ENCODE measurements around the gene TET1.

The TET1 gene

DNA sequence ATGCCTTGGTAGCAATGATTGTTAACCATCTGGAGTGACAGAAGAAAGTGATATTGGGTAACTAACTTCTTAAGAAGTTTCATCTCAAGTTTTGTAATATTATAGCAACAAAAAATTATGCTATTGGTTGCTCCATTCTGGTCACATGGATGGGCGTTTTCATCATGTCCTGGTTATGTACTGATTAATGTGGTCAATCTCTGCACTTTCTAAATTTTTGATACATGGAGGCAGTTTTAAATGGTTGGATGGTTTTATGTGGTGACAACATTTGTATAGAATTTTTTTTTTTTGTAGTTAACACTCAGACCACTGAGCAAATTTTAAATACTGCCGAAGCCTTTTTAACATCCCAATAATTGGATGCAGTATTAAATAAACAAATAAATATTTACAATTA lies 105.7 kb downstream of the TET1 start:
- Histone ChIP-seq H3K4me3 (IDR thresholded peaks at IDR 0.05; ENCODE audit: insufficient read depth, low read depth, low read length) (no peak overlapping the region), H3K4me2 (no peak overlapping the region), H2AFZ (ENCODE audit: low read depth) (no peak overlapping the region), H3K9ac (no peak overlapping the region), H3K79me2 (ENCODE audit: insufficient read depth, low read depth) (no peaks in the 10 kb centered on the region), H3K4me1 (ENCODE audit: low read depth, poor library complexity, severe bottlenecking) (no peaks in the 10 kb centered on the region), H3K27me3 (ENCODE audit: insufficient read depth, low read depth) (no peaks in the 10 kb centered on the region), H3K27ac (no peak overlapping the region), H3K36me3 (ENCODE audit: insufficient read depth) (no peaks in the 10 kb centered on the region), H4K20me1 (ENCODE audit: insufficient read depth) (no peaks in the 10 kb centered on the region)
- TF ChIP-seq, protein P1, sequence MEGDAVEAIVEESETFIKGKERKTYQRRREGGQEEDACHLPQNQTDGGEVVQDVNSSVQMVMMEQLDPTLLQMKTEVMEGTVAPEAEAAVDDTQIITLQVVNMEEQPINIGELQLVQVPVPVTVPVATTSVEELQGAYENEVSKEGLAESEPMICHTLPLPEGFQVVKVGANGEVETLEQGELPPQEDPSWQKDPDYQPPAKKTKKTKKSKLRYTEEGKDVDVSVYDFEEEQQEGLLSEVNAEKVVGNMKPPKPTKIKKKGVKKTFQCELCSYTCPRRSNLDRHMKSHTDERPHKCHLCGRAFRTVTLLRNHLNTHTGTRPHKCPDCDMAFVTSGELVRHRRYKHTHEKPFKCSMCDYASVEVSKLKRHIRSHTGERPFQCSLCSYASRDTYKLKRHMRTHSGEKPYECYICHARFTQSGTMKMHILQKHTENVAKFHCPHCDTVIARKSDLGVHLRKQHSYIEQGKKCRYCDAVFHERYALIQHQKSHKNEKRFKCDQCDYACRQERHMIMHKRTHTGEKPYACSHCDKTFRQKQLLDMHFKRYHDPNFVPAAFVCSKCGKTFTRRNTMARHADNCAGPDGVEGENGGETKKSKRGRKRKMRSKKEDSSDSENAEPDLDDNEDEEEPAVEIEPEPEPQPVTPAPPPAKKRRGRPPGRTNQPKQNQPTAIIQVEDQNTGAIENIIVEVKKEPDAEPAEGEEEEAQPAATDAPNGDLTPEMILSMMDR (conservative IDR thresholded peaks at IDR 0.05; ENCODE audit: low read depth, low read length), result no peak

DNA sequence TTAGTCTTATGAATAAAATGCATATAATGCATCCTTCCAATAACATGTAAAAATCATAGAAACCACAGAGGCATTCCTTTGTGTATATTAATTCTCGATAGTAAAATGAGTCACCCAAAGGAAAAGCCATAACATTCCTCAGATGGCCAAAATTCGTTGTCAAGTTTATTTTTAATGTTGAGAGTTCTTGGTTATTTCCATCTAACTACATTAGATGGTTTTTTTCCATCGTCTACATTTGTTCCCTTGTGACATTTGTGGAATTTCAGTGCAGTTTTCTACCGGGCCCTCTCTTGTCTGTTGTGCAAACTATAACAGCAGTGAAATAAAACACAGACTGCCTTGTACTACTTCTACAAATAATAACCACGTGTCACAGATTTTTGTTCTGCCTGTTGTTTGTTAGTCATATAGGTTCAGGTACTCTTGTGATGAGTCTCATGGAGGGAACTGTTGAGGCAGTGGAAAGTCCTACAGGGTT lies 106.2 kb downstream of the TET1 start:
- no peaks in the 10 kb centered on the region for H3K36me3 ChIP-seq (ENCODE audit: insufficient read depth)
- no peak overlapping the region for H3K27ac ChIP-seq
- no peak overlapping the region for H3K4me3 ChIP-seq (IDR thresholded peaks at IDR 0.05; ENCODE audit: insufficient read depth, low read depth, low read length)
- no peaks in the 10 kb centered on the region for H4K20me1 ChIP-seq (ENCODE audit: insufficient read depth)
- TF ChIP-seq, protein P1 (conservative IDR thresholded peaks at IDR 0.05; ENCODE audit: low read depth, low read length), result no peak
- no peaks in the 10 kb centered on the region for H3K79me2 ChIP-seq (ENCODE audit: insufficient read depth, low read depth)
- no peaks in the 10 kb centered on the region for H3K27me3 ChIP-seq (ENCODE audit: insufficient read depth, low read depth)
- no peak overlapping the region for H3K4me2 ChIP-seq
- H3K9ac ChIP-seq, result no peak overlapping the region
- H3K4me1 ChIP-seq (ENCODE audit: low read depth, poor library complexity, severe bottlenecking), result no peaks in the 10 kb centered on the region
- H2AFZ ChIP-seq (ENCODE audit: low read depth), result no peak overlapping the region

DNA sequence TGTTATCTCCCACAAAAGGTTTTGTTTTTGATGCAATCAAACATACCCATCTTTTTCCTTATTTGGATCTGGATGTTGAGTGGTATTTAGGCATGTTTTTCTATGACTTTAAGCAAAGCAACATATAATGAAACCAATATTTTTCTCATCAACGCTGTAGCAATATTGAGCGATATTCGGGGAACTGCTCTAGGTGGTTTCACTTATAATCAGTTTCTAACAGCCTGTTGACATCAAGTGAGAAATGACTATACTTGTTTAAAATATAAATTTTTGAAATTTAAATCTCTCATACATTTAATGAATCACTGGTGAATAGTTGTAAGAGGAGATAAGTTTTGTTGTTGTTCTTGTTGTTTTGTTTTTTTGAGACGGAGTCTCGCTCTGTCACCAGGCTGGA lies 108.1 kb downstream of the TET1 start:
- Histone ChIP-seq H3K27ac (no peak overlapping the region), H4K20me1 (ENCODE audit: insufficient read depth) (no peaks in the 10 kb centered on the region), H3K36me3 (ENCODE audit: insufficient read depth) (no peaks in the 10 kb centered on the region), H3K4me3 (IDR thresholded peaks at IDR 0.05; ENCODE audit: insufficient read depth, low read depth, low read length) (no peak overlapping the region), H3K27me3 (ENCODE audit: insufficient read depth, low read depth) (no peaks in the 10 kb centered on the region), H3K9ac (no peak overlapping the region), H2AFZ (ENCODE audit: low read depth) (no peak overlapping the region), H3K4me2 (no peak overlapping the region), H3K79me2 (ENCODE audit: insufficient read depth, low read depth) (no peaks in the 10 kb centered on the region), H3K4me1 (ENCODE audit: low read depth, poor library complexity, severe bottlenecking) (no peaks in the 10 kb centered on the region)
- TF ChIP-seq, protein P1 (conservative IDR thresholded peaks at IDR 0.05; ENCODE audit: low read depth, low read length), result no peak

DNA sequence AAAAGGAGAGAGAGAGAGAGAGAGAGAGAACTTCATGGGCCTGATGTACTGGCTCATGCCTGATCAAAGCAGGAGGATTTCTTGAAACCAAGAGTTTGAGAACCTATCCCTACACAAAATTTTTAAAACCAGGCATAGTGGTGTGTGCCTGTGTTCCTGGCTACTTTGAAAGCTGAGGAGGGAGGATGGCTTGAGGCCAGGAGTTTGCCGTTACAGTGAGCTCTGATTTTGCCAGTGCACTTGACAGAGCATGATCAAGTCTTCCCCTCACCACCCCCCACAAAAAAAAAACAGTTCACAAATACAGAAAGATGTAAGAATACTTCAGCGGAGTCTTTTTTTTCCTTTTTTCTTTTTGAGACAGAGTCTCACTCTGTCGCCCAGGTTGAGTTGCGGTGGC lies 108.8 kb downstream of the TET1 start:
- H3K4me2 ChIP-seq, result no peak overlapping the region
- no peak overlapping the region for H3K4me3 ChIP-seq (IDR thresholded peaks at IDR 0.05; ENCODE audit: insufficient read depth, low read depth, low read length)
- H3K9ac ChIP-seq, result no peak overlapping the region
- H2AFZ ChIP-seq (ENCODE audit: low read depth), result no peak overlapping the region
- no peak overlapping the region for H3K27ac ChIP-seq
- H3K4me1 ChIP-seq (ENCODE audit: low read depth, poor library complexity, severe bottlenecking), result no peaks in the 10 kb centered on the region
- no peaks in the 10 kb centered on the region for H4K20me1 ChIP-seq (ENCODE audit: insufficient read depth)
- H3K36me3 ChIP-seq (ENCODE audit: insufficient read depth), result no peaks in the 10 kb centered on the region
- no peaks in the 10 kb centered on the region for H3K79me2 ChIP-seq (ENCODE audit: insufficient read depth, low read depth)
- H3K27me3 ChIP-seq (ENCODE audit: insufficient read depth, low read depth), result no peaks in the 10 kb centered on the region
- TF ChIP-seq, protein P1 (conservative IDR thresholded peaks at IDR 0.05; ENCODE audit: low read depth, low read length), result no peak

Measured in KMS-11 (cell line).